Astrocyte (in vitro differentiated cells and primary cell): ENCODE measurements around the gene ZBTB22. TPM values are rescaled to one million over a fixed set of nuclear protein-coding genes. Genes with fewer than 3 reads are reported as not detected.
"Not testable (repeated sequence)": the region's sequence is repeated elsewhere in the genome, so short reads cannot be mapped to it uniquely, and the experiment has no call there.

Experiments
- DNase-seq: peaks from one replicate; pipeline ENCODE4 v3.0.0-alpha.2; 2010; ENCODE audit warnings: low read depth
- FAIRE-seq: peaks from 2 replicates; lab custom pipeline; 2011; peaks lifted over from hg19 to GRCh38; lab: Jason Lieb, UNC
- H2AFZ ChIP-seq: 2 replicates; pipeline ENCODE4 v1.6.0; 2012; ENCODE audit warnings: low read depth, low read length, inconsistent platforms
- H3K27ac ChIP-seq: 2 replicates; pipeline ENCODE4 v1.5.1; 2011; ENCODE audit warnings: low read depth, low read length, inconsistent platforms
- H3K27me3 ChIP-seq: 2 replicates; pipeline ENCODE4 v1.6.0; 2011; ENCODE audit warnings: low read length, inconsistent platforms; ENCODE audit not compliant: insufficient read depth
- H3K36me3 ChIP-seq: 2 replicates; pipeline ENCODE4 v1.5.1; 2011; ENCODE audit warnings: low read length, inconsistent platforms; ENCODE audit not compliant: insufficient read depth
- H3K4me1 ChIP-seq: 2 replicates; pipeline ENCODE4 v1.5.1; 2011; ENCODE audit warnings: low read length, inconsistent platforms; ENCODE audit not compliant: insufficient read depth
- H3K4me2 ChIP-seq: 2 replicates; pipeline ENCODE4 v1.6.0; 2012; ENCODE audit warnings: low read length, inconsistent platforms
- H3K4me3 ChIP-seq: 2 replicates; pipeline ENCODE4 v1.5.1; 2011; ENCODE audit warnings: low read depth, mild to moderate bottlenecking, low read length, inconsistent platforms; ENCODE audit not compliant: insufficient read depth
- H3K79me2 ChIP-seq: 2 replicates; pipeline ENCODE4 v1.6.0; 2012; ENCODE audit warnings: mild to moderate bottlenecking, low read length, inconsistent platforms; ENCODE audit not compliant: insufficient read depth
- H3K9ac ChIP-seq: 2 replicates; pipeline ENCODE4 v1.6.0; 2012; ENCODE audit warnings: mild to moderate bottlenecking, low read length, inconsistent platforms
- H3K9me3 ChIP-seq: 2 replicates; pipeline ENCODE4 v1.5.1; 2012; ENCODE audit warnings: low read depth, mild to moderate bottlenecking, low read length, inconsistent platforms; ENCODE audit not compliant: insufficient read depth
- H4K20me1 ChIP-seq: 2 replicates; pipeline ENCODE4 v1.6.0; 2012; ENCODE audit warnings: low read length, inconsistent platforms; ENCODE audit not compliant: insufficient read depth
- H3K27ac Mint-ChIP-seq: one replicate; pipeline ENCODE4 v1.8.0; 2021; ENCODE audit warnings: mild to moderate bottlenecking, mixed read lengths; ENCODE audit not compliant: unreplicated experiment
- H3K27me3 Mint-ChIP-seq: one replicate; pipeline ENCODE4 v1.8.0; 2021; ENCODE audit warnings: low read depth, mixed read lengths; ENCODE audit not compliant: unreplicated experiment
- H3K36me3 Mint-ChIP-seq: one replicate; pipeline ENCODE4 v1.8.0; 2021; ENCODE audit warnings: low read depth, mixed read lengths; ENCODE audit not compliant: unreplicated experiment
- H3K4me1 Mint-ChIP-seq: one replicate; pipeline ENCODE4 v1.8.0; 2021; ENCODE audit warnings: low read depth, mixed read lengths; ENCODE audit not compliant: unreplicated experiment
- H3K4me3 Mint-ChIP-seq: one replicate; pipeline ENCODE4 v1.8.0; 2021; ENCODE audit warnings: mild to moderate bottlenecking, moderate library complexity, mixed read lengths; ENCODE audit not compliant: unreplicated experiment
- H3K9me3 Mint-ChIP-seq: one replicate; pipeline ENCODE4 v1.8.0; 2021; ENCODE audit warnings: mild to moderate bottlenecking, mixed read lengths; ENCODE audit not compliant: unreplicated experiment
- EZH2 ChIP-seq: IDR thresholded peaks from 2 replicates; pipeline ENCODE4 v1.6.1; 2012; ENCODE audit warnings: mild to moderate bottlenecking, low read length, inconsistent platforms; ENCODE audit not compliant: insufficient read depth
- total RNA-seq: library from RNA; stranded (reverse); gene quantifications from 2 replicates; pipeline ENCODE4 v1.2.1, GENCODE V29; 2021
- TF ChIP-seq, protein P1 (sequence below): IDR thresholded peaks from 2 replicates; pipeline ENCODE4 v1.5.1; 2011; ENCODE audit warnings: low read depth, mild to moderate bottlenecking, inconsistent platforms, low read length, moderate library complexity; ENCODE audit not compliant: insufficient read depth

Gene ZBTB22
- total RNA-seq, 1 donor from 2014 or later, result 13.1 TPM

GRCh38 chr6:33344701-33345697 lies 27.5 kb upstream of the ZBTB22 start:
- Histone ChIP-seq H2AFZ (no peak overlapping the region), H3K9ac (no peak overlapping the region), H3K79me2 (no peaks in the 10 kb centered on the region), H3K27me3 (peaks cover 5% of the 10 kb centered on the region), H4K20me1 (no peaks in the 10 kb centered on the region), H3K4me1 (no peaks in the 10 kb centered on the region), H3K4me2 (peak overlapping the region; percentile 63), H3K36me3 (no peaks in the 10 kb centered on the region), H3K9me3 (no peaks in the 10 kb centered on the region), H3K27ac (no peak overlapping the region), H3K4me3 (no peak overlapping the region)
- no peak for FAIRE-seq
- DNase-seq, result peak; percentile 92
- Mint-ChIP-seq H3K27ac (peak overlapping the region; percentile 4), H3K9me3 (no peaks in the 10 kb centered on the region), H3K27me3 (peaks cover 23% of the 10 kb centered on the region), H3K4me1 (peaks cover 12% of the 10 kb centered on the region), H3K36me3 (no peaks in the 10 kb centered on the region), H3K4me3 (peak overlapping the region; percentile 24)
- TF ChIP-seq, protein P1, sequence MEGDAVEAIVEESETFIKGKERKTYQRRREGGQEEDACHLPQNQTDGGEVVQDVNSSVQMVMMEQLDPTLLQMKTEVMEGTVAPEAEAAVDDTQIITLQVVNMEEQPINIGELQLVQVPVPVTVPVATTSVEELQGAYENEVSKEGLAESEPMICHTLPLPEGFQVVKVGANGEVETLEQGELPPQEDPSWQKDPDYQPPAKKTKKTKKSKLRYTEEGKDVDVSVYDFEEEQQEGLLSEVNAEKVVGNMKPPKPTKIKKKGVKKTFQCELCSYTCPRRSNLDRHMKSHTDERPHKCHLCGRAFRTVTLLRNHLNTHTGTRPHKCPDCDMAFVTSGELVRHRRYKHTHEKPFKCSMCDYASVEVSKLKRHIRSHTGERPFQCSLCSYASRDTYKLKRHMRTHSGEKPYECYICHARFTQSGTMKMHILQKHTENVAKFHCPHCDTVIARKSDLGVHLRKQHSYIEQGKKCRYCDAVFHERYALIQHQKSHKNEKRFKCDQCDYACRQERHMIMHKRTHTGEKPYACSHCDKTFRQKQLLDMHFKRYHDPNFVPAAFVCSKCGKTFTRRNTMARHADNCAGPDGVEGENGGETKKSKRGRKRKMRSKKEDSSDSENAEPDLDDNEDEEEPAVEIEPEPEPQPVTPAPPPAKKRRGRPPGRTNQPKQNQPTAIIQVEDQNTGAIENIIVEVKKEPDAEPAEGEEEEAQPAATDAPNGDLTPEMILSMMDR, result peak; percentile 43
- no peak for TF ChIP-seq EZH2

DNA sequence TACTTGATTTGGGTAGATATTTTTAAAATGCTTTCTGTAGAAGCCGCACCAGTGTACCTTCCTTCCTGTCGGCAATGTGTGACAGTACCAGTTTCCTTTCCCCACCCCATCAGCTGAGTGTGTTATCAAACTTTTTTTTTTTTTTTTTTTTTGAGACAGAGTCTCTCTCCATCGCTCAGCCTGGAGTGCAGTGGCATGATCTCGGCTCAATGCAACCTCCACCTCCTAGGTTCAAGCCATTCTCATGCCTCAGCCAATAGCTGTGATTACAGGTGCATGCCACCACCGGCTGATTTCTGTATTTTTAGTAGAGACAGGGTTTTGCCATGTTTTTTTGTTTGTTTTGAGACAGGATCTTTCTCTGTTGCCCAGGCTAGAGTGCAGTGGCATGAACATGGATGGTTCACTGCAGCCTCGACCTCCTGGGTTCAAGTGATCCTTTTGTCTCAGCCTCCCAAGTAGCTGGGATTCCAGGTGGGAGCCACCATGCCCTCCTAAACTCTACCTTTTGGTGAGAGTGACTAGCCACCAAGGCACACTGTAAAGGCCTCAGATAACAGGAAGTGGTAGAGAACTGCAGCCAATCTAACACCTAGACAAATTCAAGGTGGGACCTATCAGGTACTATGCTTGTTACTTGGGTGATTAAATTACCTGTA lies 26.5 kb upstream of the ZBTB22 start:
- no peaks in the 10 kb centered on the region for H3K36me3 Mint-ChIP-seq
- H3K27me3 Mint-ChIP-seq, result peaks cover 22% of the 10 kb centered on the region
- FAIRE-seq, result no peak

GRCh38 chr6:33343606-33343952 lies 26.0 kb upstream of the ZBTB22 start:
- not testable (repeated sequence) for H3K9ac ChIP-seq, H3K27ac Mint-ChIP-seq, H3K4me1 ChIP-seq, H2AFZ ChIP-seq, H3K9me3 ChIP-seq, H4K20me1 ChIP-seq, H3K4me3 ChIP-seq, H3K27me3 ChIP-seq, H3K27ac ChIP-seq, H3K36me3 Mint-ChIP-seq, H3K36me3 ChIP-seq, H3K9me3 Mint-ChIP-seq, DNase-seq, H3K79me2 ChIP-seq, H3K4me3 Mint-ChIP-seq, FAIRE-seq, H3K4me2 ChIP-seq
- peaks cover 12% of the 10 kb centered on the region for H3K4me1 Mint-ChIP-seq
- peaks cover 17% of the 10 kb centered on the region for H3K27me3 Mint-ChIP-seq

More for the DNA sequence above, 26.5 kb upstream of the ZBTB22 start:
- H3K4me2 ChIP-seq, result no peak overlapping the region
- TF ChIP-seq EZH2, result no peak
- TF ChIP-seq, protein P1, result no peak
- no peaks in the 10 kb centered on the region for H3K36me3 ChIP-seq
- H3K27ac ChIP-seq, result no peak overlapping the region
- no peak overlapping the region for H3K9ac ChIP-seq
- no peak overlapping the region for H3K4me3 ChIP-seq
- peaks cover 12% of the 10 kb centered on the region for H3K4me1 Mint-ChIP-seq
- H4K20me1 ChIP-seq, result no peaks in the 10 kb centered on the region
- H3K27ac Mint-ChIP-seq, result no peak overlapping the region
- no peaks in the 10 kb centered on the region for H3K9me3 ChIP-seq
- DNase-seq, result no peak
- no peaks in the 10 kb centered on the region for H3K9me3 Mint-ChIP-seq
- H3K4me3 Mint-ChIP-seq, result no peak overlapping the region
- no peaks in the 10 kb centered on the region for H3K79me2 ChIP-seq
- no peaks in the 10 kb centered on the region for H3K4me1 ChIP-seq
- no peak overlapping the region for H2AFZ ChIP-seq
- peaks cover 3% of the 10 kb centered on the region for H3K27me3 ChIP-seq
